Measurements from ENCODE around the gene SLC35A5.

DNA sequence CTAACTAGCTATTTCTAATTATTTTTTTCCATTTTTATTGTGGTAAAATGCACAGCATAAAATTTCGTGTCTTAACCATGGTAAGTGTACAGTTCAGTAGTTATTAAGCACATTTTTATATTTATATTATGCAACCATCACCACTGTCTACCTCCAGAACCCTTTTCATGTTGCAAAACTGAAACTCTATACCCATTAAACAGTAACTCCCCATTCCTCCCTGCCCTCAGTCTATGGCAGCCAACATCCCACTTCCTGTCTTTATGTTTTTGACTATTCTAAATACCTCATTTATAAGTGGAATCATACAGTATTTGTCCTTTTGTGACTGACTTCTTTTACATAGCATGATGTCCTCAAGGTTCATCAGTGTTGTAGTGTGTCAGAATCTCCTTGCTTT is 25.5 kb downstream of the SLC35A5 start:
- TF ChIP-seq EZH2 (IDR thresholded peaks at IDR 0.05; ENCODE audit: insufficient read depth, poor library complexity, severe bottlenecking) (no peak), EZH2phosphoT487 (IDR thresholded peaks at IDR 0.05; ENCODE audit: insufficient read depth, low read depth) (no peak)
